Transverse colon (tissue), 4 donors: ENCODE data around the gene AHSG. TPM values are rescaled to one million over a fixed set of nuclear protein-coding genes. Genes with fewer than 3 reads are reported as not detected.

Experiments
- DNase-seq: peaks from one replicate; pipeline ENCODE4 v3.0.0-alpha.2; 2019
- H3K27ac ChIP-seq, 4 donors: fragments of 200-600 bp; sonication (generic); 2 replicates each; pipeline ENCODE4 v1.5.1; 2016 to 2018; ENCODE audit warnings: inconsistent platforms in 4 of 4
- H3K27me3 ChIP-seq: fragments of 200-600 bp; sonication (generic); 2 replicates; pipeline ENCODE4 v1.5.1; 2017; ENCODE audit warnings: inconsistent platforms
- H3K36me3 ChIP-seq, 4 donors: fragments of 200-600 bp; sonication (generic); 2 replicates each; pipeline ENCODE4 v1.5.1; 2017 to 2019; ENCODE audit warnings: inconsistent platforms in 4 of 4
- H3K4me1 ChIP-seq, 4 donors: fragments of 200-600 bp; sonication (generic); 2 replicates each; pipeline ENCODE4 v1.5.1; 2017 to 2020; ENCODE audit warnings: inconsistent platforms in 4 of 4
- H3K4me3 ChIP-seq, 4 donors: fragments of 200-600 bp; sonication (generic); 1 replicate in 1 of 4; 2 replicates in 3 of 4; pipeline versions ENCODE4 v1.5.1 to v1.6.1; 2017 to 2019; ENCODE audit warnings: inconsistent platforms in 4 of 4
- H3K9me3 ChIP-seq, 2 donors: fragments of 200-600 bp; sonication (generic); 2 replicates each; pipeline ENCODE4 v1.5.1; 2017 to 2019; ENCODE audit warnings: inconsistent platforms in 2 of 2
- EP300 ChIP-seq: sonication (generic); formaldehyde crosslinking; IDR thresholded peaks from one replicate; pipeline ENCODE4 v1.6.1; 2017; ENCODE audit warnings: antibody characterized with exemption, low read depth
- POLR2A ChIP-seq: fragments of 450-650 bp; IDR thresholded peaks from one replicate; pipeline ENCODE4 v1.6.1; 2016; ENCODE audit warnings: antibody characterized with exemption, mild to moderate bottlenecking, moderate library complexity
- POLR2AphosphoS5 ChIP-seq, 3 donors: sonication (generic); formaldehyde crosslinking; IDR thresholded peaks; one replicate each; pipeline ENCODE4 v1.6.1; 2016; ENCODE audit warnings: antibody characterized with exemption in 3 of 3
- WGBS, 2 donors: methylation state at CpG; one replicate each; pipeline ENCODE4 v1.1.5; 2018; ENCODE audit warnings: low coverage in 1 of 2; 5-methylcytosine and 5-hydroxymethylcytosine counted together
- in situ Hi-C, 4 donors: fragments of 200-750 bp; cut with MboI; loops; one replicate each; pipeline versions ENCODE4 v1.15.0 to v1.15.1; 2017; ENCODE audit warnings: low sequenced_read_pairs in 3 of 4, low pct_ligation_motif_present in 1 of 4, low pct_unique_long_range_greater_than_20kb in 1 of 4
- intact Hi-C: fragments of 100-400 bp; cut with DNase I; formaldehyde crosslinking; loops from one replicate; pipeline ENCODE4 v1.15.1; 2023; ENCODE audit warnings: low total_unique reads
- total RNA-seq, 4 donors: library from RNA; depleted of rRNA; stranded (reverse); fragments of >200 nt; gene quantifications; one replicate each; pipeline ENCODE4 v1.1.0, GENCODE V29; 2016
- TF ChIP-seq, protein P1 (sequence below), 5 experiments: fragments of 200-600 bp in 3 of 5; fragments of 450-650 bp in 2 of 5; sonication (generic) in 3 of 5; IDR thresholded peaks; 1 replicate in 2 of 5; 2 replicates in 3 of 5; pipeline ENCODE4 v1.5.1; 2016 to 2017; ENCODE audit warnings: antibody characterized with exemption in 5 of 5, inconsistent platforms in 3 of 5, mild to moderate bottlenecking in 2 of 5, moderate library complexity in 1 of 5

The AHSG gene
- total RNA-seq, 4 donors from 2014 or later = not detected

DNA sequence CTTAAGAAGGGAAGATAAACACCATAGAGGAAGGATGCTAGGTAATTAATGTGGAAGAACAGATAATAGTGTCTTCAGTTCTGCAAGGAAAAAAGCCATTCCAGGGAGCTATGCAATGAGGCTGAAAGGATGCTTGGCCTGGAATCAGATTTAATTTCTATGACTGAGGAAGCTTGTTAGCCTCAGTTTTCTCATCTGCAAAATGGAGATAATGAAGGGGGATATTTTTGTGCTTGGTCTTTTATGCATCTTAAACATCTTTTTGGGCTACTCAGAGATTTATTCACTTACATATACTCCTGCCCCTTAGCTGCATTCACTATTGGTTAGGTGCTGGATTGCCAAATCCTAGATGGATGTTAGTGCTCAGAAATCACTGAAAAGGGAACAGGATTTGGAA lies 25.7 kb upstream of the AHSG start:
- Histone ChIP-seq H3K4me1 (no peaks in the 10 kb centered on the region), H3K27ac (no peak overlapping the region), H3K9me3 (no peaks in the 10 kb centered on the region), H3K36me3 (peaks cover 0 to 39% (median 17%) of the 10 kb centered on the region in 4 donors), H3K4me3 (no peak overlapping the region), H3K27me3 (no peaks in the 10 kb centered on the region)
- intact Hi-C loops (no loop called here), in situ Hi-C loops (no loop called here)
- no peak for DNase-seq
- TF ChIP-seq POLR2AphosphoS5 (IDR thresholded peaks at IDR 0.05) (no peak), POLR2A (no peak), EP300 (no peak)
- TF ChIP-seq, protein P1, sequence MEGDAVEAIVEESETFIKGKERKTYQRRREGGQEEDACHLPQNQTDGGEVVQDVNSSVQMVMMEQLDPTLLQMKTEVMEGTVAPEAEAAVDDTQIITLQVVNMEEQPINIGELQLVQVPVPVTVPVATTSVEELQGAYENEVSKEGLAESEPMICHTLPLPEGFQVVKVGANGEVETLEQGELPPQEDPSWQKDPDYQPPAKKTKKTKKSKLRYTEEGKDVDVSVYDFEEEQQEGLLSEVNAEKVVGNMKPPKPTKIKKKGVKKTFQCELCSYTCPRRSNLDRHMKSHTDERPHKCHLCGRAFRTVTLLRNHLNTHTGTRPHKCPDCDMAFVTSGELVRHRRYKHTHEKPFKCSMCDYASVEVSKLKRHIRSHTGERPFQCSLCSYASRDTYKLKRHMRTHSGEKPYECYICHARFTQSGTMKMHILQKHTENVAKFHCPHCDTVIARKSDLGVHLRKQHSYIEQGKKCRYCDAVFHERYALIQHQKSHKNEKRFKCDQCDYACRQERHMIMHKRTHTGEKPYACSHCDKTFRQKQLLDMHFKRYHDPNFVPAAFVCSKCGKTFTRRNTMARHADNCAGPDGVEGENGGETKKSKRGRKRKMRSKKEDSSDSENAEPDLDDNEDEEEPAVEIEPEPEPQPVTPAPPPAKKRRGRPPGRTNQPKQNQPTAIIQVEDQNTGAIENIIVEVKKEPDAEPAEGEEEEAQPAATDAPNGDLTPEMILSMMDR (IDR thresholded peaks at IDR 0.05) = no peak

- no peak overlapping the region for H3K27ac ChIP-seq
- in situ Hi-C loops = no loop called here
These were observed 24.2 kb upstream of the AHSG start for GRCh38 chr3:186588632-186589031.

DNA sequence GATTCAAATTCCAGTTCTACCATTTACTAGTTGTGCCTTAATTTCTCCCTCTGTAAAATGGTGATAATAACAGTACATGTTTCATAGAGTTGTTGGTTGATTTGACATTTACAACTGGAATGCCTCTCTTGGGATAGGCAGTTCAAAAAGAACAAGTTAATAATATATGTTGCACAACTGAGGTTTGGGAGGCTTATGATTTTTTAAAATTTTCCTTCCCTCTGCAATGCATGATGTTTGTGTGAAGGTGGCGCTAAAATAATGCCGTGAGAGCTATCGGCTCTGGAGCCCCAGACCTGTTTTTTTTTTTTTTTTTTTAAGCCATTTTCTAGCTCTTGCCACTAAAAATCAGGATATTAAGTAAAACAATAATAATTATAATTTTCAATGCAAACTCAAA lies 23.7 kb upstream of the AHSG start:
- 39 to 53% methylated on average over 3 of the region's 3 CpGs for WGBS, 2 donors
- Histone ChIP-seq H3K4me3 (no peak overlapping the region), H3K27ac (no peak overlapping the region), H3K36me3 (peaks cover 0 to 19% (median 8%) of the 10 kb centered on the region in 4 donors), H3K9me3 (no peaks in the 10 kb centered on the region), H3K27me3 (no peaks in the 10 kb centered on the region), H3K4me1 (no peaks in the 10 kb centered on the region)
- TF ChIP-seq, protein P1 (IDR thresholded peaks at IDR 0.05) = peak in 1 of 5 experiments; percentile 4
- TF ChIP-seq POLR2AphosphoS5 (IDR thresholded peaks at IDR 0.05) = no peak
- in situ Hi-C loops = no loop called here
- no peak for DNase-seq
- intact Hi-C loops = no loop called here

More at GRCh38 chr3:186588632-186589031, 24.2 kb upstream of the AHSG start:
- Histone ChIP-seq H3K4me3 (no peak overlapping the region), H3K27me3 (no peaks in the 10 kb centered on the region), H3K36me3 (peaks cover 0 to 24% (median 11%) of the 10 kb centered on the region in 4 donors), H3K4me1 (no peaks in the 10 kb centered on the region), H3K9me3 (no peaks in the 10 kb centered on the region)
- intact Hi-C loops = no loop called here
- DNase-seq = no peak
- TF ChIP-seq POLR2AphosphoS5 (IDR thresholded peaks at IDR 0.05) (no peak), POLR2A (no peak), EP300 (no peak)
- TF ChIP-seq, protein P1 (IDR thresholded peaks at IDR 0.05) = no peak
- 53 to 63% methylated on average over 2 of the region's 2 CpGs for WGBS, 2 donors

DNA sequence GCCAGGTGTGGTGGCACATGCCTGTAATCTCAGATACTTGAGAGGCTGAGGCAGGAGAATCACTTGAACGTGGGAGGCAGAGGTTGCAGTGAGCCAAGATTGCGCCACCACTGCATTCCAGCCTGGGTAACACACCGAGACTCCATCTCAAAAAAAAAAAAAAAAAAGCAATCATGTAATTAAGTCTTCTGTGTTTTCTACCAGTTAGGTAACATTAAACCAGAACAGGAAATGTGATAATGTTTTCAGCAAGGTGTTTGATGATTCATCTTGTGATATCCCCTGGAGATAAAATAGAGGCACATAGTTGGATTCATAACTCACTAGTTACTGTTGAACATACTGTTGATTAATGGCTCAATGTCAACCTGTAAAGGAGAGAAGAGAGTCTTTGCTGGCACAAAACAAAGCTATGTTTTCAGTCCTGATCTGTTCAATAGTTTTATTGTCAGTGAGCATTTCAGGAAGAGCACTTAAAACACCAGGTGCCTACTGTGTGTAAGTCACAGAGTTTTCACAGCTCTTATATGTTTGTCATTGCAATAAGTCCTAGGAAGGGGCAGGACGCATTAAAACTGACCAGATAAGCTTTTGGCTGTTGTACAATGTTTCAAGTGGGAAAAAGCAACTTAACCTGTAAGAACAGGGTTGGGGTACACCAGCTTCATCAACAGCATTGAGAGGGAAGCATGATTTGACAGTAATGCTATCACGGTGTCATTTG lies 22.8 kb upstream of the AHSG start:
- 68 to 76% methylated on average over 5 of the region's 5 CpGs for WGBS, 2 donors
- TF ChIP-seq POLR2A (no peak), EP300 (no peak), POLR2AphosphoS5 (IDR thresholded peaks at IDR 0.05) (no peak)
- TF ChIP-seq, protein P1 (IDR thresholded peaks at IDR 0.05) = no peak
- no peaks in the 10 kb centered on the region for H3K27me3 ChIP-seq
- H3K9me3 ChIP-seq = no peaks in the 10 kb centered on the region
- DNase-seq = no peak
- intact Hi-C loops (no loop called here), in situ Hi-C loops (no loop called here)
- no peak overlapping the region for H3K27ac ChIP-seq
- H3K4me1 ChIP-seq = no peaks in the 10 kb centered on the region
- no peak overlapping the region for H3K4me3 ChIP-seq
- peaks cover 0 to 12% (median 5%) of the 10 kb centered on the region in 4 donors for H3K36me3 ChIP-seq
